Mucosa of stomach (tissue), 1 donor: Measurements from ENCODE around the gene SYT9.

Experiments
- H3K27me3 ChIP-seq: one replicate; pipeline ENCODE4 v1.7.0; 2013; ENCODE audit warnings: mild to moderate bottlenecking, low read length; ENCODE audit not compliant: control insufficient read depth, insufficient read depth
- H3K36me3 ChIP-seq: one replicate; pipeline ENCODE4 v1.7.0; 2013; ENCODE audit warnings: low read length; ENCODE audit not compliant: control insufficient read depth, insufficient read depth
- H3K4me1 ChIP-seq: one replicate; pipeline ENCODE4 v1.7.0; 2013; ENCODE audit warnings: mild to moderate bottlenecking, low read length; ENCODE audit not compliant: control insufficient read depth, insufficient read depth
- H3K4me3 ChIP-seq: one replicate; pipeline ENCODE4 v1.7.0; 2013; ENCODE audit warnings: low read length
- H3K9ac ChIP-seq: one replicate; pipeline ENCODE4 v1.7.0; 2013; ENCODE audit warnings: mild to moderate bottlenecking, low read length, moderate library complexity
- H3K9me3 ChIP-seq: one replicate; pipeline ENCODE4 v1.7.0; 2013; ENCODE audit warnings: mild to moderate bottlenecking, low read length, moderate library complexity; ENCODE audit not compliant: control insufficient read depth
- donor health status: Pancreatic carcinoma.

Gene SYT9

GRCh38 chr11:7417328-7417727 lies 165.6 kb downstream of the SYT9 start:
- H3K36me3 ChIP-seq: no peaks in the 10 kb centered on the region
- no peak overlapping the region for H3K9ac ChIP-seq
- no peak overlapping the region for H3K4me3 ChIP-seq
- H3K27me3 ChIP-seq: peaks cover 3% of the 10 kb centered on the region
- H3K9me3 ChIP-seq: no peaks in the 10 kb centered on the region
- H3K4me1 ChIP-seq: no peaks in the 10 kb centered on the region

GRCh38 chr11:7418061-7418460 lies 166.4 kb downstream of the SYT9 start:
- H3K36me3 ChIP-seq: no peaks in the 10 kb centered on the region
- H3K9ac ChIP-seq: no peak overlapping the region
- peaks cover 3% of the 10 kb centered on the region for H3K27me3 ChIP-seq
- H3K4me3 ChIP-seq: no peak overlapping the region
- no peaks in the 10 kb centered on the region for H3K4me1 ChIP-seq
- no peaks in the 10 kb centered on the region for H3K9me3 ChIP-seq

- no peaks in the 10 kb centered on the region for H3K36me3 ChIP-seq
- peaks cover 3% of the 10 kb centered on the region for H3K27me3 ChIP-seq
- H3K9me3 ChIP-seq: no peaks in the 10 kb centered on the region
- no peak overlapping the region for H3K4me3 ChIP-seq
- no peaks in the 10 kb centered on the region for H3K4me1 ChIP-seq
- no peak overlapping the region for H3K9ac ChIP-seq
These were observed 167.2 kb downstream of the SYT9 start for GRCh38 chr11:7418906-7419305.

GRCh38 chr11:7421136-7421535 lies 169.4 kb downstream of the SYT9 start:
- Histone ChIP-seq H3K9ac (no peak overlapping the region), H3K27me3 (peaks cover 3% of the 10 kb centered on the region), H3K36me3 (no peaks in the 10 kb centered on the region)

GRCh38 chr11:7422544-7423331 lies 171.0 kb downstream of the SYT9 start:
- Histone ChIP-seq H3K36me3 (no peaks in the 10 kb centered on the region), H3K4me1 (no peaks in the 10 kb centered on the region), H3K9ac (no peak overlapping the region), H3K9me3 (no peaks in the 10 kb centered on the region), H3K27me3 (peaks cover 3% of the 10 kb centered on the region), H3K4me3 (no peak overlapping the region)

More at GRCh38 chr11:7421136-7421535, 169.4 kb downstream of the SYT9 start:
- no peak overlapping the region for H3K4me3 ChIP-seq
- H3K4me1 ChIP-seq: no peaks in the 10 kb centered on the region
- no peaks in the 10 kb centered on the region for H3K9me3 ChIP-seq

- Histone ChIP-seq H3K4me3 (no peak overlapping the region), H3K4me1 (no peaks in the 10 kb centered on the region), H3K36me3 (no peaks in the 10 kb centered on the region), H3K27me3 (no peaks in the 10 kb centered on the region), H3K9ac (no peak overlapping the region), H3K9me3 (no peaks in the 10 kb centered on the region)
These were observed 172.2 kb downstream of the SYT9 start for GRCh38 chr11:7423946-7424345.

GRCh38 chr11:7427733-7428132 lies 176.0 kb downstream of the SYT9 start:
- Histone ChIP-seq H3K4me3 (no peak overlapping the region), H3K9me3 (no peaks in the 10 kb centered on the region), H3K4me1 (no peaks in the 10 kb centered on the region), H3K36me3 (no peaks in the 10 kb centered on the region), H3K27me3 (no peaks in the 10 kb centered on the region), H3K9ac (no peak overlapping the region)

- H3K9ac ChIP-seq: no peak overlapping the region
- H3K4me3 ChIP-seq: no peak overlapping the region
These were observed 176.5 kb downstream of the SYT9 start for GRCh38 chr11:7428196-7428595.

GRCh38 chr11:7430496-7430895 lies 178.8 kb downstream of the SYT9 start:
- no peak overlapping the region for H3K9ac ChIP-seq
- no peaks in the 10 kb centered on the region for H3K9me3 ChIP-seq
- H3K4me3 ChIP-seq: no peak overlapping the region
- H3K36me3 ChIP-seq: no peaks in the 10 kb centered on the region
- H3K27me3 ChIP-seq: no peaks in the 10 kb centered on the region
- H3K4me1 ChIP-seq: no peaks in the 10 kb centered on the region

More at GRCh38 chr11:7428196-7428595, 176.5 kb downstream of the SYT9 start:
- H3K4me1 ChIP-seq: no peaks in the 10 kb centered on the region
- no peaks in the 10 kb centered on the region for H3K27me3 ChIP-seq
- no peaks in the 10 kb centered on the region for H3K36me3 ChIP-seq
- no peaks in the 10 kb centered on the region for H3K9me3 ChIP-seq

- Histone ChIP-seq H3K4me3 (no peak overlapping the region), H3K9me3 (no peaks in the 10 kb centered on the region), H3K36me3 (no peaks in the 10 kb centered on the region), H3K9ac (no peak overlapping the region), H3K27me3 (no peaks in the 10 kb centered on the region), H3K4me1 (no peaks in the 10 kb centered on the region)
These were observed 183.5 kb downstream of the SYT9 start for GRCh38 chr11:7435176-7435575.

- H3K27me3 ChIP-seq: no peaks in the 10 kb centered on the region
- H3K4me3 ChIP-seq: no peak overlapping the region
- no peaks in the 10 kb centered on the region for H3K9me3 ChIP-seq
- no peaks in the 10 kb centered on the region for H3K4me1 ChIP-seq
- H3K9ac ChIP-seq: no peak overlapping the region
- no peaks in the 10 kb centered on the region for H3K36me3 ChIP-seq
These were observed 184.4 kb downstream of the SYT9 start for GRCh38 chr11:7436146-7436545.

- H3K4me3 ChIP-seq: no peak overlapping the region
- H3K27me3 ChIP-seq: no peaks in the 10 kb centered on the region
- no peaks in the 10 kb centered on the region for H3K9me3 ChIP-seq
- H3K9ac ChIP-seq: no peak overlapping the region
- H3K36me3 ChIP-seq: no peaks in the 10 kb centered on the region
- H3K4me1 ChIP-seq: no peaks in the 10 kb centered on the region
These were observed 185.0 kb downstream of the SYT9 start for GRCh38 chr11:7436657-7437056.

GRCh38 chr11:7437696-7438095 lies 186.0 kb downstream of the SYT9 start:
- H3K27me3 ChIP-seq: no peaks in the 10 kb centered on the region
- H3K4me3 ChIP-seq: no peak overlapping the region
- H3K4me1 ChIP-seq: no peaks in the 10 kb centered on the region
- no peak overlapping the region for H3K9ac ChIP-seq
- no peaks in the 10 kb centered on the region for H3K9me3 ChIP-seq
- no peaks in the 10 kb centered on the region for H3K36me3 ChIP-seq
